CD4-positive, CD25-positive, alpha-beta regulatory T cell (primary cell): ENCODE data around the gene ACVR2B. TPM values are rescaled to one million over a fixed set of nuclear protein-coding genes. Genes with fewer than 3 reads are reported as not detected.

Experiments used
- ATAC-seq, 2 donors: fragments of 150-1000 bp; cut with Tn5 transposase; one replicate each; pipeline ENCODE4 v1.10.0; 2021; ENCODE audit warnings: low read depth in 2 of 2, moderate number of reproducible peaks in 2 of 2, moderate library complexity in 1 of 2
- DNase-seq, 3 donors: peaks; one replicate each; pipeline versions ENCODE4 v3.0.0 to v3.0.0-alpha.2; 2012 to 2022; ENCODE audit warnings: mixed read lengths in 1 of 3
- H3K27ac ChIP-seq: one replicate; pipeline ENCODE4 v1.7.0; 2013; ENCODE audit warnings: mild to moderate bottlenecking, low read length; ENCODE audit not compliant: insufficient read depth, poor library complexity, severe bottlenecking
- H3K27me3 ChIP-seq: one replicate; pipeline ENCODE4 v1.7.0; 2013; ENCODE audit warnings: low read length; ENCODE audit not compliant: control insufficient read depth, insufficient read depth
- H3K36me3 ChIP-seq: one replicate; pipeline ENCODE4 v1.7.0; 2013; ENCODE audit warnings: mild to moderate bottlenecking, low read length, moderate library complexity; ENCODE audit not compliant: control insufficient read depth, insufficient read depth
- H3K4me1 ChIP-seq: 2 replicates; pipeline ENCODE4 v1.7.0; 2013; ENCODE audit warnings: mild to moderate bottlenecking, low read length; ENCODE audit not compliant: insufficient read depth, control insufficient read depth, poor library complexity, severe bottlenecking
- H3K4me3 ChIP-seq: one replicate; pipeline ENCODE4 v1.7.0; 2013; ENCODE audit warnings: low read depth, mild to moderate bottlenecking, low read length, moderate library complexity
- H3K9me3 ChIP-seq, 2 experiments: 1 replicate in 1 of 2; 2 replicates in 1 of 2; pipeline ENCODE4 v1.7.0; 2013; ENCODE audit warnings: low read length in 2 of 2, mild to moderate bottlenecking in 1 of 2, moderate library complexity in 1 of 2; ENCODE audit not compliant: control insufficient read depth in 2 of 2
- H3K27ac Mint-ChIP-seq, 3 donors: one replicate each; pipeline ENCODE4 v1.8.0; 2020 to 2022; ENCODE audit warnings: mild to moderate bottlenecking in 3 of 3, mixed read lengths in 3 of 3, moderate library complexity in 2 of 3
- H3K27me3 Mint-ChIP-seq: one replicate; pipeline ENCODE4 v1.8.0; 2022; ENCODE audit warnings: mild to moderate bottlenecking, mixed read lengths
- H3K36me3 Mint-ChIP-seq: one replicate; pipeline ENCODE4 v1.8.0; 2020; ENCODE audit warnings: mixed read lengths
- H3K4me1 Mint-ChIP-seq, 4 donors: one replicate each; pipeline ENCODE4 v1.8.0; 2020 to 2022; ENCODE audit warnings: mixed read lengths in 4 of 4, mild to moderate bottlenecking in 1 of 4
- H3K4me3 Mint-ChIP-seq, 4 donors: one replicate each; pipeline ENCODE4 v1.8.0; 2020 to 2022; ENCODE audit warnings: mild to moderate bottlenecking in 4 of 4, mixed read lengths in 4 of 4, moderate library complexity in 3 of 4
- H3K9me3 Mint-ChIP-seq, 7 donors: one replicate each; pipeline ENCODE4 v1.8.0; 2020 to 2022; ENCODE audit warnings: mixed read lengths in 7 of 7, mild to moderate bottlenecking in 3 of 7, moderate library complexity in 2 of 7
- polyA plus RNA-seq, 4 donors: library from polyadenylated mRNA; unstranded; fragments of 300-500 nt; fragmentation: Illumina TruSeq; gene quantifications; one replicate each; pipeline ENCODE4 v1.2.3, GENCODE V29; 2021
- total RNA-seq: library from RNA; stranded (reverse); gene quantifications from one replicate; pipeline ENCODE4 v1.2.3, GENCODE V29; 2022

The ACVR2B gene
- total and polyA plus RNA-seq, 5 donors from 2014 or later, result 0.14 to 12.7 (median 1.4) TPM

GRCh38 chr3:38524141-38524739 lies 70.5 kb downstream of the ACVR2B start:
- DNase-seq, result no peak
- H3K9me3 ChIP-seq, result no peaks in the 10 kb centered on the region
- Mint-ChIP-seq H3K27ac (peak overlapping the region in 2 of 3 donors; percentile 36 to 39), H3K27me3 (no peaks in the 10 kb centered on the region), H3K4me1 (peaks cover 14 to 26% (median 21%) of the 10 kb centered on the region in 4 donors), H3K9me3 (no peaks in the 10 kb centered on the region), H3K36me3 (peaks cover 47% of the 10 kb centered on the region), H3K4me3 (no peak overlapping the region)
- H3K4me1 ChIP-seq, result peaks cover 12% of the 10 kb centered on the region
- ATAC-seq, result no peak
- H3K36me3 ChIP-seq, result peaks cover 23% of the 10 kb centered on the region
- H3K4me3 ChIP-seq, result no peak overlapping the region
- H3K27me3 ChIP-seq, result no peaks in the 10 kb centered on the region
- no peak overlapping the region for H3K27ac ChIP-seq

- no peaks in the 10 kb centered on the region for H3K27me3 ChIP-seq
- peaks cover 0 to 8% (median 3%) of the 10 kb centered on the region in 4 donors for H3K4me1 Mint-ChIP-seq
- H3K4me3 Mint-ChIP-seq, result no peak overlapping the region
- no peaks in the 10 kb centered on the region for H3K9me3 Mint-ChIP-seq
- H3K4me1 ChIP-seq, result no peaks in the 10 kb centered on the region
- H3K36me3 ChIP-seq, result peaks cover 23% of the 10 kb centered on the region
- ATAC-seq, result no peak
- peaks cover 56% of the 10 kb centered on the region for H3K36me3 Mint-ChIP-seq
- no peaks in the 10 kb centered on the region for H3K27me3 Mint-ChIP-seq
- H3K27ac Mint-ChIP-seq, result no peak overlapping the region
- no peak for DNase-seq
- no peak overlapping the region for H3K27ac ChIP-seq
- H3K9me3 ChIP-seq, result no peaks in the 10 kb centered on the region
- H3K4me3 ChIP-seq, result no peak overlapping the region
These were observed 73.1 kb downstream of the ACVR2B start for GRCh38 chr3:38526792-38527191.

- H3K4me3 Mint-ChIP-seq, result no peak overlapping the region
These were observed 74.8 kb downstream of the ACVR2B start for GRCh38 chr3:38528457-38528856.

GRCh38 chr3:38532529-38532928 lies 78.8 kb downstream of the ACVR2B start:
- Mint-ChIP-seq H3K27me3 (no peaks in the 10 kb centered on the region), H3K4me3 (no peak overlapping the region), H3K9me3 (no peaks in the 10 kb centered on the region), H3K27ac (peak overlapping the region in 1 of 3 donors; percentile 77), H3K4me1 (peaks cover 0 to 5% (median 1%) of the 10 kb centered on the region in 4 donors), H3K36me3 (peaks cover 29% of the 10 kb centered on the region)
- H3K27me3 ChIP-seq, result no peaks in the 10 kb centered on the region
- ATAC-seq, result no peak
- no peaks in the 10 kb centered on the region for H3K4me1 ChIP-seq
- H3K36me3 ChIP-seq, result peaks cover 3% of the 10 kb centered on the region
- no peaks in the 10 kb centered on the region for H3K9me3 ChIP-seq
- no peak overlapping the region for H3K27ac ChIP-seq
- no peak for DNase-seq
- no peak overlapping the region for H3K4me3 ChIP-seq

More at GRCh38 chr3:38528457-38528856, 74.8 kb downstream of the ACVR2B start:
- Mint-ChIP-seq H3K4me1 (peaks cover 0 to 8% (median 5%) of the 10 kb centered on the region in 4 donors), H3K27me3 (no peaks in the 10 kb centered on the region), H3K9me3 (no peaks in the 10 kb centered on the region), H3K27ac (no peak overlapping the region), H3K36me3 (peaks cover 59% of the 10 kb centered on the region)
- H3K27me3 ChIP-seq, result no peaks in the 10 kb centered on the region
- no peaks in the 10 kb centered on the region for H3K4me1 ChIP-seq
- ATAC-seq (no peak), DNase-seq (no peak)
- H3K36me3 ChIP-seq, result peaks cover 23% of the 10 kb centered on the region
- H3K27ac ChIP-seq, result no peak overlapping the region
- no peak overlapping the region for H3K4me3 ChIP-seq
- no peaks in the 10 kb centered on the region for H3K9me3 ChIP-seq

GRCh38 chr3:38533285-38533976 lies 79.7 kb downstream of the ACVR2B start:
- H3K4me3 Mint-ChIP-seq, result no peak overlapping the region
- Histone ChIP-seq H3K27me3 (no peaks in the 10 kb centered on the region), H3K9me3 (no peaks in the 10 kb centered on the region), H3K4me1 (no peaks in the 10 kb centered on the region), H3K27ac (no peak overlapping the region), H3K4me3 (no peak overlapping the region), H3K36me3 (peaks cover 3% of the 10 kb centered on the region)
- ATAC-seq (no peak), DNase-seq (no peak)
- peak overlapping the region in 1 of 3 donors; percentile 52 for H3K27ac Mint-ChIP-seq
- peaks cover 0 to 5% (median 1%) of the 10 kb centered on the region in 4 donors for H3K4me1 Mint-ChIP-seq
- H3K27me3 Mint-ChIP-seq, result no peaks in the 10 kb centered on the region
- peaks cover 27% of the 10 kb centered on the region for H3K36me3 Mint-ChIP-seq
- H3K9me3 Mint-ChIP-seq, result no peaks in the 10 kb centered on the region

GRCh38 chr3:38534180-38534579 lies 80.5 kb downstream of the ACVR2B start:
- DNase-seq (no peak), ATAC-seq (no peak)
- H3K27ac ChIP-seq, result no peak overlapping the region
- Mint-ChIP-seq H3K27ac (peak overlapping the region in 2 of 3 donors; percentile 26 to 52), H3K27me3 (no peaks in the 10 kb centered on the region), H3K36me3 (peaks cover 27% of the 10 kb centered on the region), H3K4me1 (peaks cover 0 to 5% (median 1%) of the 10 kb centered on the region in 4 donors), H3K4me3 (no peak overlapping the region), H3K9me3 (no peaks in the 10 kb centered on the region)
- H3K36me3 ChIP-seq, result peaks cover 3% of the 10 kb centered on the region
- H3K9me3 ChIP-seq, result no peaks in the 10 kb centered on the region
- no peaks in the 10 kb centered on the region for H3K27me3 ChIP-seq
- no peaks in the 10 kb centered on the region for H3K4me1 ChIP-seq
- no peak overlapping the region for H3K4me3 ChIP-seq

GRCh38 chr3:38534604-38535003 lies 80.9 kb downstream of the ACVR2B start:
- Mint-ChIP-seq H3K36me3 (peaks cover 27% of the 10 kb centered on the region), H3K27me3 (no peaks in the 10 kb centered on the region), H3K27ac (peak overlapping the region in 1 of 3 donors; percentile 52), H3K4me3 (no peak overlapping the region), H3K9me3 (no peaks in the 10 kb centered on the region), H3K4me1 (peaks cover 0 to 5% (median 1%) of the 10 kb centered on the region in 4 donors)
- no peak overlapping the region for H3K27ac ChIP-seq
- DNase-seq, result no peak
- no peaks in the 10 kb centered on the region for H3K27me3 ChIP-seq
- no peak overlapping the region for H3K4me3 ChIP-seq
- no peaks in the 10 kb centered on the region for H3K4me1 ChIP-seq
- no peak for ATAC-seq
- peaks cover 3% of the 10 kb centered on the region for H3K36me3 ChIP-seq
- H3K9me3 ChIP-seq, result no peaks in the 10 kb centered on the region
